D721Med (cell line): ENCODE results near the gene CTNNB1.

Experiments used
- DNase-seq: peaks from one replicate; pipeline ENCODE4 v3.0.0; 2011; ENCODE audit warnings: low spot score; ENCODE audit not compliant: insufficient read length
- FAIRE-seq: peaks from 2 replicates; lab custom pipeline; 2011; peaks lifted over from hg19 to GRCh38; lab: Jason Lieb, UNC
- TF ChIP-seq, protein P1 (sequence below): IDR thresholded peaks from 2 replicates; pipeline ENCODE4 v1.5.1; 2012; ENCODE audit warnings: mild to moderate bottlenecking, control low read depth; ENCODE audit not compliant: insufficient read depth; ENCODE audit errors: missing control alignments

Gene CTNNB1

DNA sequence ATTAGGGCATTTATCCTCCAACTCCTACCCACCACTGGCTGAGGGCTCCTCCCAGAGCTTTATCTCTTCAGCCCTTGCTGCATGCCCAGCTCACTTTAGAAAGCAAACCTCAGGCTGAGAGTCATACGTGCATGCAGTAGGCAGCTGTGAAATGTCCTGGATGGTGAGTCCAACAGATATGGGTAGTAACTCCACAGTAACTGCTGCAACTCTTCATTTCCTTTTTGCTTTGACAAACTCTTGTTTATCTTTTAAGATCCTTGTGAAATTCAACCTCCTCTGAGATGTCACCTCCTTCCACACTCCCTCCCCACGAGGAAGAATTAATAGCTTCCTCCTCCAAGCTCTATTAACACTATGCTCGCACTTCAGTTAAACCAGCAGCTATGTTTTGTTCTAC, 35.9 kb upstream of the CTNNB1 start:
- TF ChIP-seq, protein P1, sequence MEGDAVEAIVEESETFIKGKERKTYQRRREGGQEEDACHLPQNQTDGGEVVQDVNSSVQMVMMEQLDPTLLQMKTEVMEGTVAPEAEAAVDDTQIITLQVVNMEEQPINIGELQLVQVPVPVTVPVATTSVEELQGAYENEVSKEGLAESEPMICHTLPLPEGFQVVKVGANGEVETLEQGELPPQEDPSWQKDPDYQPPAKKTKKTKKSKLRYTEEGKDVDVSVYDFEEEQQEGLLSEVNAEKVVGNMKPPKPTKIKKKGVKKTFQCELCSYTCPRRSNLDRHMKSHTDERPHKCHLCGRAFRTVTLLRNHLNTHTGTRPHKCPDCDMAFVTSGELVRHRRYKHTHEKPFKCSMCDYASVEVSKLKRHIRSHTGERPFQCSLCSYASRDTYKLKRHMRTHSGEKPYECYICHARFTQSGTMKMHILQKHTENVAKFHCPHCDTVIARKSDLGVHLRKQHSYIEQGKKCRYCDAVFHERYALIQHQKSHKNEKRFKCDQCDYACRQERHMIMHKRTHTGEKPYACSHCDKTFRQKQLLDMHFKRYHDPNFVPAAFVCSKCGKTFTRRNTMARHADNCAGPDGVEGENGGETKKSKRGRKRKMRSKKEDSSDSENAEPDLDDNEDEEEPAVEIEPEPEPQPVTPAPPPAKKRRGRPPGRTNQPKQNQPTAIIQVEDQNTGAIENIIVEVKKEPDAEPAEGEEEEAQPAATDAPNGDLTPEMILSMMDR = no peak
- DNase-seq (no peak), FAIRE-seq (no peak)

GRCh38 chr3:41164777-41165176, 34.5 kb upstream of the CTNNB1 start:
- DNase-seq = no peak
- TF ChIP-seq, protein P1 = no peak
- FAIRE-seq = no peak

DNA sequence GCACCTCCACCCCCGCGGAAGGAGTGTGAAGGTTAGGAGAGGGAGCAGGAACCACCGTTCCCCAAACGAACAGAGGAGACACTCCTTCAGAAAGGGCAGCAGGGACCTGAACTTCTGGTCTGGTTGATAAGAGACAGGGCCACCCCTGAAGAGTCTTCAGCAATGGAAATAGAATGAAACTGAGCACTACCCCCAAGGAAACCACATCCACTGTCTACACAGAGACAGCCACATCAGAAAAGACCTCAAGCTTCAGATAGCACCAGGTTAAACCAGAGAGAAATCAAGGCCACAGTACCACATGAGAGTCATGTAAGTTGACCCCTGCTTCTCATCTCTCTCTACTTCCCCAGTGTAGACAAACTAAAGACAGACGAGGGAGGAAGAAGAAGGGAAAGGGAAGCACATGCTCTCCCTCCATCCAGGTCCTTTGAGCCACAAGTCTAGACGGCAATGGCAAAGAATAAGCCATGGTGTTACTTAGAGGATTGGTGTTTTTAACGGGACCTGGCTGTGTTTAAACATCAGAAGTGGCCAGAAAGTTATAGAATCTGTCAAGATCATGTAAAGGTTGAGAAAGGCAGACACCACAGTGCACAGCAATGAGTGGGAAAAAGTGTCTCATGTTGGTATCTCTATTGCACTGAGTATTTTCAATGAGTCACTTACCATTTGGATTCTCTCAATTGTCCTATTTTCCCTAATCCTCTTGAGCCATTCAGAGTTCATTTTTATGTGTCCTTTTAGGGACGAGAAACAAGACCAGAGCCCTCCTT, 31.4 kb upstream of the CTNNB1 start:
- FAIRE-seq = no peak
- DNase-seq = no peak

GRCh38 chr3:41169023-41169422, 30.3 kb upstream of the CTNNB1 start:
- DNase-seq (no peak), FAIRE-seq (no peak)
- TF ChIP-seq, protein P1 = no peak

More for the DNA sequence above, 31.4 kb upstream of the CTNNB1 start:
- TF ChIP-seq, protein P1 = no peak

DNA sequence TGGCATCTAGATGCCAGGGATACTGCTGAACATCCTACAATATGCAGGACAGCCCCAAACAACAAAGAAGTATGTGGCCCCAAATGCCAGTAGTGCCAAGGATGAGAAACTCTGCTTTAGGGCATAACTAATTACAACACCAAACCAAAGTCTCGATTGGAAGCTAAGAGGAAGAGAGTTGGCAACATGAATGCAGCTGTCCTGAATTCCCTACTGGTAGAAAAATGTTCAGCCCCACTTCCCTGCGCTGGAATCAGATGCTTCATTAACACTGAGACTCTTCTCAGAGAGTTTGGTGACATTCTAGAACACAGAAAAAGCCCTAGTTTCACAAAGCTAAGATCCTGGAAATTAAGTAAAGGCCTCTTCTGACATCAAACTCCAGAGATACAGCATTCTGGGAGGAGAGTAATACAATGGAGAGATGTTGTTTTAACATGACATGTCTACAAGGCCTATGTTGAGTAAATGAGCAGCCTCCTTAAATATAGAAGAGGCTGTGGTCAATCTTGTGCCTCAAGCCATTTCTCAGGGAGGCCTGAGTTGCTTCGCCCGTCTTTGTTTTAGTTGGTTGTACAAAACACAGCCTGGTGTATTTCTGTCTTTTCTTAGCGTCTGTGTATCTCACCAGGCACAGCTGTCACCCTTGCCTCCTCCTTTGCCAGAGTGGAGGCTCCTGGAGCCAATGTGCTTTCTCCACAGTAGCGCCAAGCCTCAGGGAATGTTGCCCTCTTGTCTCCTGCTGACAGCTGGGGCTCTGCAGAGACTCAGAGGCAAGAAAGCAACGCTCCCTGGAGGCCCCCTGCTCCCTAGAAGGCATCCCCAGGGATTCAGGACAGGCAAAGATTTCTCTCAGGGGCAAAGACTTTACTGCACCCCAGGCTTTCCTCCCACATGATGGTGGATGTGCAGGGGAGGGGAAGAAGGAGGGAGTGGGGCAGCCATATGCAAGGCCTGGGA, 25.1 kb upstream of the CTNNB1 start:
- no peak for DNase-seq
- no peak for FAIRE-seq
- TF ChIP-seq, protein P1 = no peak

DNA sequence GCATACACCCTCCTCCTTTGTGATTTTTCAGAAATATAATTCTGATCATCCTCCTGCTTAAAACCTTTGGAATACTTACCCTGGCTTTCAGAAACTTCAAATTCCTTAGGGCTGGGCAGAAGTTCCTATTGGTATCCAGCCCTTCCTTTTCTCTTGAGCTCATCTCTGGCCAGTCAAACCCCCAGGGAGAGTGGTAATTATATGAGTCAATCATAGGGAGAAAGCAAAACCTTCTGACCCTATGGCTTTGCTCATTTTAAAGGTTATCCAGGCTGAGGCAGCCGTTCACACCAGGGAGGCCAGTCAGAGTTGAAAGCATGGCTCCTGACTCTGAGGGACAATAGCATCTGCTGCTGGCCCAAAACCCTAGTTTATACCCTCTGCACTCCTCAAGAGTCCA, 23.9 kb upstream of the CTNNB1 start:
- FAIRE-seq = no peak
- TF ChIP-seq, protein P1 = no peak
- DNase-seq = no peak

DNA sequence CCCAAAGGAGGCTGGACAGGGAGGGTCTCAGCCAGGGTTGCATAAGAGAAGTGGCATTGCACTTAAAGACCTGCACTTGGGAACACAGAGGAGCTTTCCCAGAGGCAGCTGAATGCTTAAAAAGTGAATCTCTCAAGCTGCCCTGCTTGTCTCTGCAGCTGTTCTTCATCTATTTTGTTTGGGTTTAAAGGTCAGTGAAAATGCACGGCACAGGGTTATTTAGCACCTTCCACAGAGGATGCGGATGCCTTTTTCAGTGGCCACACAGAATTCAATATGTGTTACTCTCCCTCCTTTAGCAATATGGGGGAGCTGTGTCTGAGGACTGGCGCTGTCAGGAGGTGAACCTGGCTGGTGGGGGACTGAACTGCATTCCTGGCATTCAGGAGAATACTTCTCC, 22.7 kb upstream of the CTNNB1 start:
- no peak for FAIRE-seq
- no peak for DNase-seq
- TF ChIP-seq, protein P1 = no peak
